Upper lobe of left lung (tissue), 4 donors: Measurements from ENCODE around the gene ZNF264.

Source experiments
- CTCF ChIP-seq, 6 experiments: fragments of 450-650 bp in 4 of 6; fragments of 200-600 bp in 2 of 6; sonication (generic) in 2 of 6; IDR thresholded peaks; one replicate each; pipeline ENCODE4 v1.5.1; 2016 to 2019; ENCODE audit warnings: antibody characterized with exemption in 6 of 6
- EP300 ChIP-seq, 4 donors: sonication (generic); formaldehyde crosslinking; IDR thresholded peaks; one replicate each; pipeline ENCODE4 v1.5.1; 2017; ENCODE audit warnings: antibody characterized with exemption in 4 of 4, control low read depth in 2 of 4
- POLR2A ChIP-seq, 4 donors: fragments of 450-650 bp; IDR thresholded peaks; one replicate each; pipeline ENCODE4 v1.5.1; 2016 to 2017; ENCODE audit warnings: antibody characterized with exemption in 4 of 4, mild to moderate bottlenecking in 2 of 4
- POLR2AphosphoS5 ChIP-seq, 2 donors: sonication (generic); formaldehyde crosslinking; IDR thresholded peaks; one replicate each; pipeline ENCODE4 v1.5.1; 2017; ENCODE audit warnings: antibody characterized with exemption in 2 of 2

DNA sequence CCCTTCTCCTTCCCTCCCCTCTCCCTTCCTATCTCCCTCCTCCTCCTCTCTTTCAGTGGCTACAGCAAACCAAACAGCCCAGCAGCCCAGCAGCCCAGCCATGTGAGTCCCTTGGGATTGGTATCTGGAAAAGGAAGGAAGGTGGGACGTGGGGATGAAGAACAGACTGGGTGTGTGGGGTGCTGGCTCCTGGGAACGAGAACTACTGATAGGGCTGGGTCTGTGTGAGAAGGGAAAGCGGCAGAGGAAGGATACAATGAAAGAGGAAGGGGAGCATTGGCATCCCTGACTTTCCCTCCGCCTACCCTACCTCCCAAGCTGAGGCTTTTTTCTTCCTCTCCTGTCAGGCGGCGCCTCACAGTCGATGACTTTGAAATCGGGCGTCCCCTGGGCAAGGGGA, 40.4 kb downstream of the ZNF264 start:
- no peak for TF ChIP-seq POLR2AphosphoS5 (IDR thresholded peaks at IDR 0.05)
- no peak for TF ChIP-seq CTCF (IDR thresholded peaks at IDR 0.05)
- TF ChIP-seq EP300 (IDR thresholded peaks at IDR 0.05), result no peak
- TF ChIP-seq POLR2A (IDR thresholded peaks at IDR 0.05), result no peak
